H1 (cell line): ENCODE data around the gene VAPB. TPM values are rescaled to one million over a fixed set of nuclear protein-coding genes. Genes with fewer than 3 reads are reported as not detected.

Experiments
- CTCF ChIA-PET: fragments of 300-600 bp; sonication (Branson Sonifier 250); formaldehyde crosslinking; loops from one replicate; lab custom pipeline; 2021; ENCODE audit not compliant: partially characterized antibody; lab: Charles Lee
- POLR2A ChIA-PET: fragments of 300-600 bp; sonication (Branson Sonifier 250); formaldehyde crosslinking; loops from one replicate; lab custom pipeline; 2021; ENCODE audit warnings: inconsistent platforms; ENCODE audit not compliant: partially characterized antibody; lab: Charles Lee
- DNase-seq, 2 experiments: peaks; one replicate each; pipeline versions ENCODE4 v3.0.0 to v3.0.0-alpha.2; 2010 to 2022; ENCODE audit warnings: low spot score in 2 of 2, low read depth in 1 of 2, mixed read lengths in 1 of 2
- FAIRE-seq: peaks from 2 replicates; lab custom pipeline; 2011; peaks lifted over from hg19 to GRCh38; lab: Jason Lieb, UNC
- H2AFZ ChIP-seq: 2 replicates; pipeline ENCODE4 v1.8.1; 2012; ENCODE audit warnings: low read length, inconsistent platforms
- H2AK5ac ChIP-seq: 2 replicates; pipeline ENCODE4 v1.6.1; 2013; ENCODE audit warnings: low read depth, low read length
- H2BK120ac ChIP-seq: replicated peaks from 2 replicates; pipeline ENCODE3; 2013; ENCODE audit warnings: low read depth, low read length, inconsistent platforms
- H2BK12ac ChIP-seq: 2 replicates; pipeline ENCODE4 v1.6.1; 2013; ENCODE audit warnings: low read depth, low read length
- H2BK15ac ChIP-seq: 2 replicates; pipeline ENCODE4 v1.6.1; 2013; ENCODE audit warnings: low read length
- H2BK20ac ChIP-seq: 2 replicates; pipeline ENCODE4 v1.6.1; 2013; ENCODE audit warnings: low read length
- H2BK5ac ChIP-seq: 2 replicates; pipeline ENCODE4 v1.6.1; 2013; ENCODE audit warnings: low read depth, low read length
- H3K14ac ChIP-seq: 2 replicates; pipeline ENCODE4 v1.6.1; 2013; ENCODE audit warnings: inconsistent platforms; ENCODE audit not compliant: insufficient read length
- H3K18ac ChIP-seq: 2 replicates; pipeline ENCODE4 v1.6.1; 2013; ENCODE audit warnings: low read length; ENCODE audit errors: extremely low read depth
- H3K23ac ChIP-seq: 2 replicates; pipeline ENCODE4 v1.6.1; 2013; ENCODE audit warnings: inconsistent platforms; ENCODE audit not compliant: insufficient read length
- H3K23me2 ChIP-seq: 2 replicates; pipeline ENCODE4 v1.6.1; 2013; ENCODE audit warnings: low read depth, low read length
- H3K27ac ChIP-seq: 2 replicates; pipeline ENCODE4 v1.6.1; 2011; ENCODE audit warnings: low read depth, low read length, inconsistent platforms
- H3K27me3 ChIP-seq, 4 experiments: replicated peaks in 1 of 4; 1 replicate in 1 of 4; 2 replicates in 3 of 4; pipeline versions ENCODE4 v1.6.1 to v1.8.1; 2011 to 2013; ENCODE audit warnings: low read length in 3 of 4, mild to moderate bottlenecking in 3 of 4, inconsistent platforms in 2 of 4, mixed read lengths in 2 of 4, moderate library complexity in 1 of 4; ENCODE audit not compliant: control insufficient read depth in 3 of 4, insufficient read depth in 3 of 4; ENCODE audit errors: extremely low read depth in 1 of 4
- H3K36me3 ChIP-seq, 4 experiments: 2 replicates each; pipeline versions ENCODE4 v1.6.1 to v1.8.1; 2011 to 2013; ENCODE audit warnings: mild to moderate bottlenecking in 4 of 4, low read length in 3 of 4, moderate library complexity in 2 of 4, control low read depth in 1 of 4, inconsistent platforms in 1 of 4; ENCODE audit not compliant: insufficient read depth in 4 of 4, control insufficient read depth in 2 of 4
- H3K4ac ChIP-seq: replicated peaks from 2 replicates; pipeline ENCODE3; 2013; ENCODE audit warnings: low read length, low read depth, mixed read lengths, inconsistent platforms; ENCODE audit not compliant: insufficient read length
- H3K4me1 ChIP-seq, 4 experiments: replicated peaks in 1 of 4; 1 replicate in 1 of 4; 2 replicates in 3 of 4; pipeline versions ENCODE4 v1.6.1 to v1.8.1; 2011 to 2013; ENCODE audit warnings: low read length in 3 of 4, inconsistent platforms in 2 of 4, mixed read lengths in 1 of 4; ENCODE audit not compliant: insufficient read depth in 4 of 4, control insufficient read depth in 3 of 4
- H3K4me2 ChIP-seq, 2 experiments: 2 replicates each; pipeline versions ENCODE4 v1.6.1 to v1.8.1; 2011 to 2013; ENCODE audit warnings: low read depth in 2 of 2, low read length in 2 of 2, control low read depth in 1 of 2, inconsistent platforms in 1 of 2, mild to moderate bottlenecking in 1 of 2; ENCODE audit not compliant: insufficient read depth in 1 of 2
- H3K4me3 ChIP-seq, 4 experiments: fragments of 200-600, 300-600 bp in 1 of 4; sonication (generic), shearing (Covaris generic), sonication (Bioruptor Twin) in 1 of 4; 2 replicates each; pipeline versions ENCODE4 v1.5.1 to v1.8.1; 2011 to 2016; ENCODE audit warnings: low read length in 4 of 4, low read depth in 3 of 4, control low read depth in 2 of 4, inconsistent platforms in 2 of 4, mild to moderate bottlenecking in 2 of 4, mixed read lengths in 1 of 4, moderate library complexity in 1 of 4; ENCODE audit not compliant: insufficient read depth in 2 of 4; ENCODE audit errors: extremely low read depth in 1 of 4
- H3K56ac ChIP-seq: replicated peaks from 2 replicates; pipeline ENCODE3; 2013; ENCODE audit warnings: low read depth, mild to moderate bottlenecking, mixed read lengths, low read length, inconsistent platforms; ENCODE audit not compliant: insufficient read length
- H3K79me1 ChIP-seq: 2 replicates; pipeline ENCODE4 v1.6.1; 2013; ENCODE audit warnings: low read depth, low read length, control low read depth
- H3K79me2 ChIP-seq, 2 experiments: 2 replicates each; pipeline versions ENCODE4 v1.6.1 to v1.8.1; 2012 to 2013; ENCODE audit warnings: low read length in 2 of 2, mild to moderate bottlenecking in 2 of 2, inconsistent platforms in 1 of 2; ENCODE audit not compliant: insufficient read depth in 2 of 2, control insufficient read depth in 1 of 2
- H3K9ac ChIP-seq, 4 experiments: replicated peaks in 1 of 4; 1 replicate in 1 of 4; 2 replicates in 3 of 4; pipeline versions ENCODE4 v1.6.1 to v1.8.1; 2011 to 2013; ENCODE audit warnings: low read depth in 3 of 4, low read length in 3 of 4, control low read depth in 2 of 4, mild to moderate bottlenecking in 2 of 4, moderate library complexity in 2 of 4, inconsistent platforms in 1 of 4; ENCODE audit errors: extremely low read depth in 1 of 4
- H3K9me3 ChIP-seq, 2 experiments: 2 replicates each; pipeline versions ENCODE4 v1.6.1 to v1.8.1; 2012 to 2013; ENCODE audit warnings: mild to moderate bottlenecking in 2 of 2, moderate library complexity in 2 of 2, control low read depth in 1 of 2, inconsistent platforms in 1 of 2, low read depth in 1 of 2, low read length in 1 of 2, mixed read lengths in 1 of 2; ENCODE audit not compliant: insufficient read depth in 2 of 2
- H4K20me1 ChIP-seq, 2 experiments: replicated peaks in 1 of 2; 2 replicates each; pipeline versions ENCODE3 to v1.8.1; 2011 to 2013; ENCODE audit warnings: inconsistent platforms in 2 of 2, low read length in 2 of 2, mild to moderate bottlenecking in 1 of 2; ENCODE audit not compliant: insufficient read depth in 2 of 2, control insufficient read depth in 1 of 2
- H4K5ac ChIP-seq: 2 replicates; pipeline ENCODE4 v1.6.1; 2013; ENCODE audit warnings: low read length, low read depth, mixed read lengths, inconsistent platforms; ENCODE audit not compliant: insufficient read length
- H4K8ac ChIP-seq: 2 replicates; pipeline ENCODE4 v1.8.0; 2013; ENCODE audit warnings: mild to moderate bottlenecking, moderate library complexity, low read length, inconsistent platforms; ENCODE audit not compliant: insufficient read depth; ENCODE audit errors: extremely low read depth
- H4K91ac ChIP-seq: replicated peaks from 2 replicates; pipeline ENCODE3; 2013; ENCODE audit warnings: low read length, mixed read lengths, inconsistent platforms; ENCODE audit not compliant: insufficient read length
- CTBP2 ChIP-seq: IDR thresholded peaks from 2 replicates; pipeline ENCODE4 v1.7.0; 2011; ENCODE audit warnings: borderline replicate concordance, mild to moderate bottlenecking, moderate library complexity, mixed read lengths, low read length; ENCODE audit not compliant: insufficient read depth, insufficient read length
- EP300 ChIP-seq, 2 experiments: IDR thresholded peaks; 1 replicate in 1 of 2; 2 replicates in 1 of 2; pipeline ENCODE4 v1.6.1; 2011 to 2012; ENCODE audit warnings: low read depth in 2 of 2, low read length in 2 of 2, mild to moderate bottlenecking in 2 of 2, borderline replicate concordance in 1 of 2, inconsistent platforms in 1 of 2, moderate library complexity in 1 of 2
- JUN ChIP-seq: IDR thresholded peaks from 2 replicates; pipeline ENCODE4 v1.6.1; 2011; ENCODE audit warnings: low read depth, mild to moderate bottlenecking, improper control_type of control experiment, low read length
- PHF8 ChIP-seq: fragments of 200-600 bp; sonication (generic); conservative IDR thresholded peaks from 2 replicates; pipeline ENCODE4 v1.7.1; 2012; ENCODE audit warnings: low read depth, mild to moderate bottlenecking, inconsistent platforms, low read length, moderate library complexity
- RAD21 ChIP-seq, 2 experiments: IDR thresholded peaks in 1 of 2; conservative IDR thresholded peaks in 1 of 2; 2 replicates each; pipeline ENCODE4 v1.6.1; 2011; ENCODE audit warnings: low read depth in 2 of 2, low read length in 2 of 2, improper control_type of control experiment in 1 of 2, inconsistent platforms in 1 of 2, mild to moderate bottlenecking in 1 of 2, moderate library complexity in 1 of 2
- RNF2 ChIP-seq: fragments of 200-900, 300-1000 bp; sonication (generic); IDR thresholded peaks from 2 replicates; pipeline ENCODE4 v1.7.1; 2016; ENCODE audit warnings: borderline replicate concordance, low read depth, mild to moderate bottlenecking, antibody characterized with exemption, low read length; ENCODE audit not compliant: poor library complexity, severe bottlenecking; ENCODE audit errors: missing control alignments
- SP2 ChIP-seq: IDR thresholded peaks from 2 replicates; pipeline ENCODE4 v1.6.1; 2012; ENCODE audit warnings: mild to moderate bottlenecking, low read length, inconsistent platforms
- TAF7 ChIP-seq: optimal IDR thresholded peaks from 2 replicates; pipeline ENCODE3; 2011; ENCODE audit warnings: low read depth, mild to moderate bottlenecking, inconsistent platforms, low read length, moderate library complexity, borderline replicate concordance
- ZNF274 ChIP-seq: IDR thresholded peaks from 2 replicates; pipeline ENCODE4 v1.7.0; 2012; ENCODE audit warnings: low read length, borderline replicate concordance; ENCODE audit errors: extremely low read depth
- WGBS, 2 experiments: shearing (Covaris generic) in 1 of 2; methylation state at CpG; one replicate each; pipeline versions ENCODE4 v1.1.6 to v1.1.7; 2013 to 2015; ENCODE audit warnings: low lambda C conversion rate in 2 of 2, mixed read lengths in 2 of 2, inconsistent platforms in 1 of 2, low coverage in 1 of 2, missing lambda C conversion rate in 1 of 2; ENCODE audit not compliant: insufficient replicate concordance in 2 of 2, insufficient coverage in 1 of 2, insufficient read length in 1 of 2; ENCODE audit errors: extremely low coverage in 1 of 2, missing lambda C conversion rate in 1 of 2; 5-methylcytosine and 5-hydroxymethylcytosine counted together
- polyA plus RNA-seq, 7 experiments: library from polyadenylated mRNA; depleted of rRNA in 3 of 7; stranded (reverse) in 5 of 7; unstranded in 2 of 7; fragments of >200 nt in 5 of 7; fragments of 200-250 nt in 2 of 7; gene quantifications; 1 replicate in 5 of 7; 2 replicates in 1 of 7; 4 replicates in 1 of 7; pipeline versions ENCODE4 v1.2.1 to v1.2.3, GENCODE V29; 2011 to 2013; ENCODE audit warnings: missing spikeins in 2 of 7, mixed read lengths in 2 of 7
- total RNA-seq: library from RNA; stranded (reverse); fragmentation: NEBNext Ultra II Directional; extraction: Animal tissue kit (Norgen Biotek cat#: 25700); gene quantifications from 2 replicates; pipeline ENCODE4 v1.2.1, GENCODE V29; 2021
- TF ChIP-seq, protein P1 (sequence below), 3 experiments: IDR thresholded peaks; 1 replicate in 2 of 3; 2 replicates in 1 of 3; pipeline versions ENCODE4 v1.5.1 to v1.6.1; 2011; ENCODE audit warnings: low read length in 3 of 3, mild to moderate bottlenecking in 3 of 3, inconsistent platforms in 2 of 3, low read depth in 1 of 3, moderate library complexity in 1 of 3; ENCODE audit not compliant: insufficient read depth in 1 of 3; ENCODE audit errors: control extremely low read depth in 1 of 3

VAPB gene
- total and polyA plus RNA-seq, 2 of the 8 experiments (the other 6 are each of a cell fraction or from before 2014, with no cell fraction given), result 24.4 to 62.8 TPM

DNA sequence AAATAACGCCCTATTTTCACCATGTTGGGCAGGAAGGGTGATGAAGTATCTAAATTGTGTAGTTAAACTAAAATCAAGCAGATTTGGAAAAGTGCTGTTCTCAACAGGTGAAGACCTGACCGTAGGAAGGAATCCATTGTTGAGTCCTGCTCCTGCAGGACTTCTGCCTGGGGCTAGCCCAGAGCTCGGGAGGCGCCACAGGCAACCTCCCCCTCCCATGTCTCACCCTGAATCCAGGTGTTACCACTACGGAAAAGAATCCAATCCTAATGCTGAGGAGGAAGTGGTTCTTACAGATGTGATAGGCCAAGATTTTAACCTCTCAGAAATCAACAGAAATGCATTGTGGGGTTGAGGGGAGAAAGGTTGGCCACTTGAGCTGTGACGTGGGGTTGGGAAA, 49.3 kb upstream of the VAPB start:
- H3K56ac ChIP-seq, result no peak overlapping the region
- H3K18ac ChIP-seq, result no peak overlapping the region
- no peak overlapping the region for H2BK120ac ChIP-seq
- ChIA-PET CTCF (no interaction called here), POLR2A (no interaction called here)
- H3K4me2 ChIP-seq, result no peak overlapping the region
- no peak overlapping the region for H2BK20ac ChIP-seq
- peaks cover 1 to 8% (median 4%) of the 10 kb centered on the region in 4 experiments; a peak in 6 of 7 replicates for H3K4me1 ChIP-seq
- no peaks in the 10 kb centered on the region for H3K27me3 ChIP-seq
- H4K20me1 ChIP-seq, result no peaks in the 10 kb centered on the region
- H3K14ac ChIP-seq, result no peak overlapping the region
- H2BK5ac ChIP-seq, result no peak overlapping the region
- no peaks in the 10 kb centered on the region for H3K9me3 ChIP-seq
- H2BK12ac ChIP-seq, result no peak overlapping the region
- no peaks in the 10 kb centered on the region for H3K23me2 ChIP-seq
- peaks cover 2% of the 10 kb centered on the region; the same call in 1 of the 2 replicates for H3K79me1 ChIP-seq
- H4K5ac ChIP-seq, result no peak overlapping the region
- no peak overlapping the region for H4K8ac ChIP-seq
- H3K36me3 ChIP-seq, result peaks cover 0 to 4% (median 0%) of the 10 kb centered on the region in 4 experiments; a peak in 1 of 8 replicates
- H4K91ac ChIP-seq, result no peak overlapping the region
- DNase-seq (no peak), FAIRE-seq (no peak)
- WGBS, 2 experiments, result 88% methylated on average over 6 of the region's 6 CpGs; no CpG with 5 or more reads in 1 of the 2 experiments
- no peak overlapping the region for H2BK15ac ChIP-seq
- H2AFZ ChIP-seq, result no peak overlapping the region
- H3K4ac ChIP-seq, result no peak overlapping the region
- no peak overlapping the region for H3K4me3 ChIP-seq
- no peak overlapping the region for H3K23ac ChIP-seq
- no peak overlapping the region for H3K9ac ChIP-seq
- H3K79me2 ChIP-seq, result peaks cover 0 to 6% of the 10 kb centered on the region in 2 experiments; a peak in 1 of 4 replicates
- H3K27ac ChIP-seq, result no peak overlapping the region
- no peak overlapping the region for H2AK5ac ChIP-seq
- TF ChIP-seq CTBP2 (no peak), RNF2 (no peak), PHF8 (no peak), TAF7 (no peak), ZNF274 (no peak), RAD21 (IDR thresholded peaks at IDR 0.05 in 1 of 2, conservative IDR thresholded peaks at IDR 0.05 in 1 of 2; ENCODE audit: low read depth in 2 of 2, low read length in 2 of 2) (no peak), SP2 (no peak), JUN (no peak), EP300 (IDR thresholded peaks at IDR 0.05; ENCODE audit: borderline replicate concordance in 1 of 2, low read depth in 2 of 2, low read length in 2 of 2) (no peak)
- TF ChIP-seq, protein P1, sequence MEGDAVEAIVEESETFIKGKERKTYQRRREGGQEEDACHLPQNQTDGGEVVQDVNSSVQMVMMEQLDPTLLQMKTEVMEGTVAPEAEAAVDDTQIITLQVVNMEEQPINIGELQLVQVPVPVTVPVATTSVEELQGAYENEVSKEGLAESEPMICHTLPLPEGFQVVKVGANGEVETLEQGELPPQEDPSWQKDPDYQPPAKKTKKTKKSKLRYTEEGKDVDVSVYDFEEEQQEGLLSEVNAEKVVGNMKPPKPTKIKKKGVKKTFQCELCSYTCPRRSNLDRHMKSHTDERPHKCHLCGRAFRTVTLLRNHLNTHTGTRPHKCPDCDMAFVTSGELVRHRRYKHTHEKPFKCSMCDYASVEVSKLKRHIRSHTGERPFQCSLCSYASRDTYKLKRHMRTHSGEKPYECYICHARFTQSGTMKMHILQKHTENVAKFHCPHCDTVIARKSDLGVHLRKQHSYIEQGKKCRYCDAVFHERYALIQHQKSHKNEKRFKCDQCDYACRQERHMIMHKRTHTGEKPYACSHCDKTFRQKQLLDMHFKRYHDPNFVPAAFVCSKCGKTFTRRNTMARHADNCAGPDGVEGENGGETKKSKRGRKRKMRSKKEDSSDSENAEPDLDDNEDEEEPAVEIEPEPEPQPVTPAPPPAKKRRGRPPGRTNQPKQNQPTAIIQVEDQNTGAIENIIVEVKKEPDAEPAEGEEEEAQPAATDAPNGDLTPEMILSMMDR (IDR thresholded peaks at IDR 0.05; ENCODE audit: control extremely low read depth in 1 of 3, insufficient read depth in 1 of 3, low read depth in 1 of 3, low read length in 3 of 3), result no peak
